Pons (tissue), 1 donor: ENCODE results near the gene MGMT.

ENCODE experiments used
- DNase-seq: peaks from one replicate; pipeline ENCODE4 v3.0.0-alpha.2; 2016; ENCODE audit warnings: low spot score

MGMT gene

GRCh38 chr10:129774082-129774735 is 307.2 kb downstream of the MGMT start:
- DNase-seq, result no peak

DNA sequence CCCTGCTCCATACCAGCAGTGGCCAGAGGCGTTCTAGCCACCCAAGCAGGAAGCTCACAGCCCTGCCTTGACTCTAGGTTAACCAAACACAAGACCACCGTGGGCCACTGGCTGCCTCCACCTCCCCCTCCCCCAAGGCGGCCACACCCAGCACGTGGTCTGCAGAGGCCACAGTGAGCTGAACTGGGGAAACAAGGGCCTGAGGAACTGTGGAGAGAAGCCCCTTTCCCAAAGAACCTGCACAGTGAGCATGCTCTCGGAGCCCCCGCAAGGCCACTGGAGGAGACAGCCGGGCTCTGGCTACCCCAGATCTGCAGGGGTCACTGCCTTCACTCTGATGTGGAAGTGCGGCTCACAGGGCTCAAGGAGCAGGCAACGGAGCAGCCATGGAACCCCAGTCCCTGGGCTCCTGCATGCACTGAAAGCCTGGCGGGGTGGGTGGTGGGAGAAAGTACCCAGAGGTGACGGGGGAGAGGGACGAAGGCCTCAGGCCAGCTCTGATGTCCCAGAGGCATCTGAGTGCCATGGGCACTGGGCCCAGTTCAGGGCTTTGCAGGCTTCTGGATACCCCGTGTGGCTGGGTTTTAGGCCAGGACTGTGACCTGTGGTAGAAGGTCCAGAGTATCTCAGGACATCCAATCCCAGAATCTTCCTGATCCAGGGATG is 307.8 kb downstream of the MGMT start:
- DNase-seq, result no peak

DNA sequence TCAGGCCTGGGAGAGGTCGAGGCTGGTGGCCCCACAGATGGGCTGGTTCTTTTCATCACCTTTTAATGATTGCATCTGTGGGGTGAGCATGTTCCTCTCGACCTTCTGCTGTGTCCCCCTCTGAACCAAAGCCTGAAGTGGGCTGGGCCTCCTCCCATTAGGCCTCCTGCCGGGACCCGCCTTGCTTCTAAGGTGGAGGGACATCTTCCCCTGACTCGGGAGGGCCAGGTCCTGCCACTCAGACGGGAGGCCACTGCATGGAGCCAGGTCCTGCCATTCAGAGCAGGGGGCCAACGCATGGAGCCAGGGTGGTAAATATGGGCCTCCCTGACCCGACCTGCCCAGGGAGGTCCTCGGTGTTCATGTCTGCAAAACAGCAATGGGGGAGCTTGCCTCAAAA is 308.6 kb downstream of the MGMT start:
- no peak for DNase-seq

DNA sequence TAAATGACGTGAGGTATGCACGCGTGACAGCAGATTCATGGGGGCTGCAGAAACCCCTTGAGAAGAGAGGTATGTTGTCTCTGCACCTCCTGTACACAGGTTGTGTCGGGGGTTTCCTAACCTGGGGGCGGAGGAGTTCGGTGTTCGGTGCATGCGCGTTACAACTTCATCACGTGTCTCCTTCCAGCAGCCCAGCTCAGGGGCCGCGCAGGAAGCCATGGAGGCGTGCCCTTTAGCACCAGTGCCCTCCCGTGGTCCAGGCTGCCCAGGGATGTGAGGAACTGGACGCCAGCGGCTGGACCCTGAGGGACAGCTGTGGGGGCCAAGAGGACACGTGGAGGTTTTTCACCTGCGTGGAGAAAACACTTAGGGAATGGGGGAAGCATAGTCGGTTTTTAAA is 310.6 kb downstream of the MGMT start:
- no peak for DNase-seq

DNA sequence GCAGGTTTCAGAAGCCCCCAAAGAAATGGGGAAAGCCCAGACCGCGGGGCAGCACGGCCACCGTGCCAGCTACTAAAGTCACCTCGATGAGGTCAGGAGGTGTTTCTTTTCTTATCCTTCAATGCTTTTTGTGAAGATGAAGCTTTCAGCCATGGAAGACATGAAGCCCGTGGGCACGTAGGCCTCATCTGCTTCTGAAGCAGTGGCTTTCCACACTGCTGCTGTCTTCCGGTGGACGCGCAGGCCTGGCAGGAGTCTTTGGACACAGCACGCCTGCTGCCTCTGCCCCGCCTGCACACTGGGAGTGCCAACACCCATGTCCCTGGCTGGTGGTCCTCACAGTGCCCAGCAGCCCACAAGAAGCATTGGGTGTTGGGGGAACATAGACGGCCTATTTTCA is 311.5 kb downstream of the MGMT start:
- DNase-seq, result no peak

- no peak for DNase-seq
Observed at GRCh38 chr10:129779126-129780111, 312.4 kb downstream of the MGMT start.

DNA sequence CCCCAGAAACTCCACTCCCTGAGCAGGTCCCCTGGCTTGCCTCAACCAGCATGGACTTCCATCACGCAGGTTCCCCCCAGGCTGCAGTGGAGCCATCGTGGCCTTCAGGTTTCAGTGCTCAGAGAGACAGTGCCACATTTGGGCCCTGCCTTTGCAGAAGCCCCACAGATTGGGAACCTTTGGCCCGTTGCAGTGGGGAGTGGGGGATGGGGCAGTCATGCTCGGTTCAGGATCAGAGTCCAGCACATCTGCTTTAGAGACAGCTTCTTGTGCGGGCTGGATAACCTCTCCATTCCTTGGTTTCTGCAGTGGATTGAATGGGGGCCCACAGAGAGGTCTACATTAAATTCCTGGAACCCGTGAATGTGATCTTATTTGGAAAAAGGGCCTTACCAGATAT is 313.2 kb downstream of the MGMT start:
- no peak for DNase-seq

- no peak for DNase-seq
Observed at GRCh38 chr10:129780901-129781795, 314.1 kb downstream of the MGMT start.

DNA sequence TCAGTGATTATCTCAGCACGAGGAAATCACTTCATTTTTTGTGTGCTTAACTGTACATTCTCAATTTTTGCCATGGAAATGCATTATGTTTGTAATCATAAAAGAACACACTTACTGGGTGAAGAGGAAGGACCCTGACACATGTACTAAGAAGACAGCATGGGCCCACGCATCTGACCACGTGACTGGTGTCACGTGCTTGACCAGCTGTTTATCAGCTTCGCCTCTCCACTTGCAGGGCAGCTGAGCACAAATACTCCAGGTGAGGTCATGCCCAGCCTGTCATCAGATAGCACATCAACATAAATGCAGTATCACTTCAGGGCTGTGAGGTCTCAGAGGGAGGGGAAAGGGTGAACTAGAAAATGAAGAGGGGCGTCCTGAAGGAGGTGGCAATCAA is 317.2 kb downstream of the MGMT start:
- DNase-seq, result no peak

DNA sequence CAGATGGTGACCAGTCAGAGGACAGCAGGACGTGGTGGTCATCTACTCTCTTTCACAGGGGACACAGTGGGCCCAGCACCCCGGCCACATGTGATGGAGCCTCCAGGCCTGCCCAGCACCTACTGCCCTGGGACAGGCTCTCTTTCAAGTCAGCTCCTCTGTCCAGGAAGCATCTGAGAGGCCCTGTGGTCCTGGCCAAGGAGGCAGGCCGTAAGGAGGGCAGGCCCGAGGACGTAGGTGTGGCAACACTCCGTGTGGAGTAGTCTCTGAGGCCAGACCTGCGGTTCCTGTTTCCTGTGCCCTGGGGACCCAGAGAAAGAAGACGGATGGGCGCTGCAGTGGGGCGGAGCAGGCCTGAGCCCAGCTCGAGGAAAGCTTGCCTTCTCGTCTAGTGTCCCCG is 317.9 kb downstream of the MGMT start:
- DNase-seq, result no peak

GRCh38 chr10:129785536-129785981 is 318.5 kb downstream of the MGMT start:
- no peak for DNase-seq

DNA sequence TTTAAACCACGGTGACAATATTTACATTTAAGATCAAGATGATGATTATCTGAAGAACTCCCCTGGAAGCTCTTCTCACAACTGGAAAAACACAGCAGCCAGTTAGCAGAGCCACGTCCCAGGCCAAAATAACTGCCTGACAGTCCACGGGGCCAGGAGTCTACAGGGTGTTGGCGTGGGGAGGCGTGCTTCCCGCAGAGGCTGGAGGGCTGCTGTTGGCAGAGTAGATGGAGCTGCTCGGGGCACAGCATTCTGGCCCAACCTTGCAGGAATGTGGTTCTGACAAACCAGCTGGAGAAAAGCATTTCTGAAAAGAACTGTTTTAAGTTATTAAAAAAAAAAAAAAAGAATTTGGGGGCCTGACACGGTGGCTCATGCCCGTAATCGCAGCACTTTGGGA is 319.2 kb downstream of the MGMT start:
- no peak for DNase-seq

- DNase-seq, result no peak
Observed at GRCh38 chr10:129787557-129787956, 320.5 kb downstream of the MGMT start.

- no peak for DNase-seq
Observed at GRCh38 chr10:129788215-129788614, 321.2 kb downstream of the MGMT start.

GRCh38 chr10:129790715-129791446 is 323.8 kb downstream of the MGMT start:
- DNase-seq, result no peak

DNA sequence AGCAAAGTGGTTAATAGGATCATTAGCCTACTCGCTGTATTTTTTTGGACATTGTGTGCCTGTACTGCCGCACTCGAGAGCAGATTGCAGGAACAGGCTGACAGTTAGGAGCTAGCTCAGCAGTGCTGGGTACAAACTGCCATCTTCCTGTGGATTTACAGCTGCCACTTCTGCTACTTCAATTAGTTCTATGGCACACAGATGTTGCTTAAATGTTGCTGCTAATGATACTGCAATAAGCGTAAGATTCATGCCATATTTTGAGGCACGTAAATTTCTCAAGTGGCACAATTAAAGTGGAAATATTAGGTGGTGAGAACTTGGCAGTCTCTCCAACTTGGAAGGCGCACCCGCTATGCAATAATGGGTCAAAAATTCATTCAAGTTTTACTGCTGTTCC is 325.1 kb downstream of the MGMT start:
- peak; percentile 1 for DNase-seq

- DNase-seq, result no peak
Observed at GRCh38 chr10:129792864-129793263, 325.8 kb downstream of the MGMT start.

- no peak for DNase-seq
Observed at GRCh38 chr10:129793479-129793878, 326.4 kb downstream of the MGMT start.

DNA sequence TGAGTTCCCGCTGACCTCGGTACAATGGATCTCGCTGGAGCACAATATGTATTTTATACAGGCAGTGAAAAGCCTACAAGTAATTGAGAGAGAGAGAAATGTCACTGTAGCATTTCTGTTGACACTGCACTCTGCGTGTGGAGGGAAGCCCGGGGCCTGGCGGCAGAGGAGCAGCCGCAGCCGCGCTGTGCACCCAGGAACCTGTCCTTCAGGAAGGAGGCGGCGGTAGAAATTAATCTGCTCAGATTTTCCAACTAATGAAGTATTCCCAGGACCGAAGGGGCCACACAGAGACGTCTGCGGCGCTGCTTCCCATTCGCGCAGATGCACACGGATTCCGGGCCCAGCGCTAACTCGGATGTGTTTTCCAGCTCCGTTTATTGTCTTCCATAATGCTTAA is 327.0 kb downstream of the MGMT start:
- no peak for DNase-seq

GRCh38 chr10:129796710-129797420 is 329.8 kb downstream of the MGMT start:
- DNase-seq, result no peak
